ENCODE measurements around the gene CBR3. TPM values are rescaled to one million over a fixed set of nuclear protein-coding genes. Genes with fewer than 3 reads are reported as not detected.

CBR3 gene
- total RNA-seq, 4 donors from 2014 or later = 21.3 to 45.9 (median 37.9) TPM

DNA sequence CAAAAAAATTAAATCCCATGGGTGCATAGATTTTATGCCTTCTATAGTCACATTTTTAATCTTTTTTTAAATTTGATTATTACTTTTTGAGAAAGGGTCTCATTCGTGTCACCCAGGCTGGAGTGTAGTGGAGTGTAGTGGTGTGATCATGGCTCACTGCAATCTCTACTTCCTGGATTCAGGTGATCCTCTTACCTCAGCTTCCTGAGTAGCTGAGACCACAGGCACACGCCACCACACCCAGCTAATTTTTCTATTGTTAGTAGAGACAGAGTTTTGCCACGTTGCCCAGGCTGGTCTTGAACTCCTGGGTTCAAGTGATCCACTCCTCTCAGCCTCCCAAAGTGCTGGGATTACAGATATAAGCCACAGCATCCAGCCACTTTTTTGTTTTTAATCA is 10.4 kb downstream of the CBR3 start:
- no peak for TF ChIP-seq POLR2A (IDR thresholded peaks at IDR 0.05)
- TF ChIP-seq, protein P1, sequence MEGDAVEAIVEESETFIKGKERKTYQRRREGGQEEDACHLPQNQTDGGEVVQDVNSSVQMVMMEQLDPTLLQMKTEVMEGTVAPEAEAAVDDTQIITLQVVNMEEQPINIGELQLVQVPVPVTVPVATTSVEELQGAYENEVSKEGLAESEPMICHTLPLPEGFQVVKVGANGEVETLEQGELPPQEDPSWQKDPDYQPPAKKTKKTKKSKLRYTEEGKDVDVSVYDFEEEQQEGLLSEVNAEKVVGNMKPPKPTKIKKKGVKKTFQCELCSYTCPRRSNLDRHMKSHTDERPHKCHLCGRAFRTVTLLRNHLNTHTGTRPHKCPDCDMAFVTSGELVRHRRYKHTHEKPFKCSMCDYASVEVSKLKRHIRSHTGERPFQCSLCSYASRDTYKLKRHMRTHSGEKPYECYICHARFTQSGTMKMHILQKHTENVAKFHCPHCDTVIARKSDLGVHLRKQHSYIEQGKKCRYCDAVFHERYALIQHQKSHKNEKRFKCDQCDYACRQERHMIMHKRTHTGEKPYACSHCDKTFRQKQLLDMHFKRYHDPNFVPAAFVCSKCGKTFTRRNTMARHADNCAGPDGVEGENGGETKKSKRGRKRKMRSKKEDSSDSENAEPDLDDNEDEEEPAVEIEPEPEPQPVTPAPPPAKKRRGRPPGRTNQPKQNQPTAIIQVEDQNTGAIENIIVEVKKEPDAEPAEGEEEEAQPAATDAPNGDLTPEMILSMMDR (IDR thresholded peaks at IDR 0.05) = no peak
- no peak overlapping the region for H3K4me3 ChIP-seq (ENCODE audit: low read depth, poor library complexity, severe bottlenecking)
- no peak for DNase-seq (ENCODE audit: low spot score in 2 of 2)
- WGBS, 2 donors = 78 to 79% methylated on average over 3 of the region's 3 CpGs
- intact Hi-C loops (cut with DNase I; ENCODE audit: low total_unique reads) = no loop called here

DNA sequence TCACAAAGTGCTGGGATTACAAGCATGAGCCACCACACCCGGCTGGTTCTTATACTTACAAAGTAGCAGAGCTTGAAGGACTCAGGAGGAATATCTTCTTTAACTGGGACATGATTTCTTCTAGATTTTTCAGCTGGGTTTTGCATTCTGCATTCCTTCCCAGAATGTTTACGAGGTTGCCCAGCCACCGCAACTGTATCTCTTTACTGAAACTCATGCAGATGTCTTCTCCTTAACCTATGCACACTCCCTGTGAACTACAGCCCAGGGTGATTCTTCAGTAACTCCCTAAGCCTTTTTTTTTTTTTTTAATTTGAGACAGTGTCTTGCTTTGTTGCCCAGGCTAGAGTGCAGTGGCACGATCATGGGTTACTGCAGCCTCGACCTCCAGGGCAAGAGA is 13.0 kb downstream of the CBR3 start:
- 87 to 89% methylated on average over 5 of the region's 5 CpGs for WGBS, 2 donors
- no peak overlapping the region for H3K4me3 ChIP-seq (ENCODE audit: low read depth, poor library complexity, severe bottlenecking)
- DNase-seq (ENCODE audit: low spot score in 2 of 2) = no peak
- no peak for TF ChIP-seq POLR2A (IDR thresholded peaks at IDR 0.05)
- TF ChIP-seq, protein P1 (IDR thresholded peaks at IDR 0.05) = no peak
- intact Hi-C loops (cut with DNase I; ENCODE audit: low total_unique reads) = no loop called here

DNA sequence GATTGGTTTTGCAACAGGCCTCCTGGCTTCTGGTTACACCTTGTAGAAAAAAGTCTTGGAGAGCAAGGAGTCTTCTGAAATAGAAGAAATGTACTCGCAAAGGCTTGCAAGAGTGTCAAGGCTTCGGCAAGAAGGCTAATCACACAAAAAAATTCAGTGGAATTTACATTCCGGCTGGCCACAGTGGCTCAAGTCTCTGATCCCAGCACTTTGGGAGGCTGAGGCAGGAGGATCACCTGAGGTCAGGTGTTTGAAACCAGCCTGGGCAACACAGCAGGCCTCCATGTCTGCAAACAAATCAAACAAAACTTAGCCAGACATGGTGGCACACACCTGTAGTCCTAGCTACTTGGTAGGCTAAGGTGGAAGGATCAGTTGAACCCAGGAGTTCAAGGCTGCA is 14.0 kb downstream of the CBR3 start:
- TF ChIP-seq POLR2A (IDR thresholded peaks at IDR 0.05) = no peak
- TF ChIP-seq, protein P1 (IDR thresholded peaks at IDR 0.05) = no peak
- intact Hi-C loops (cut with DNase I; ENCODE audit: low total_unique reads) = no loop called here
- H3K4me3 ChIP-seq (ENCODE audit: low read depth, poor library complexity, severe bottlenecking) = no peak overlapping the region
- DNase-seq (ENCODE audit: low spot score in 2 of 2) = no peak
- WGBS, 2 donors = 91 to 95% methylated on average over 3 of the region's 3 CpGs

DNA sequence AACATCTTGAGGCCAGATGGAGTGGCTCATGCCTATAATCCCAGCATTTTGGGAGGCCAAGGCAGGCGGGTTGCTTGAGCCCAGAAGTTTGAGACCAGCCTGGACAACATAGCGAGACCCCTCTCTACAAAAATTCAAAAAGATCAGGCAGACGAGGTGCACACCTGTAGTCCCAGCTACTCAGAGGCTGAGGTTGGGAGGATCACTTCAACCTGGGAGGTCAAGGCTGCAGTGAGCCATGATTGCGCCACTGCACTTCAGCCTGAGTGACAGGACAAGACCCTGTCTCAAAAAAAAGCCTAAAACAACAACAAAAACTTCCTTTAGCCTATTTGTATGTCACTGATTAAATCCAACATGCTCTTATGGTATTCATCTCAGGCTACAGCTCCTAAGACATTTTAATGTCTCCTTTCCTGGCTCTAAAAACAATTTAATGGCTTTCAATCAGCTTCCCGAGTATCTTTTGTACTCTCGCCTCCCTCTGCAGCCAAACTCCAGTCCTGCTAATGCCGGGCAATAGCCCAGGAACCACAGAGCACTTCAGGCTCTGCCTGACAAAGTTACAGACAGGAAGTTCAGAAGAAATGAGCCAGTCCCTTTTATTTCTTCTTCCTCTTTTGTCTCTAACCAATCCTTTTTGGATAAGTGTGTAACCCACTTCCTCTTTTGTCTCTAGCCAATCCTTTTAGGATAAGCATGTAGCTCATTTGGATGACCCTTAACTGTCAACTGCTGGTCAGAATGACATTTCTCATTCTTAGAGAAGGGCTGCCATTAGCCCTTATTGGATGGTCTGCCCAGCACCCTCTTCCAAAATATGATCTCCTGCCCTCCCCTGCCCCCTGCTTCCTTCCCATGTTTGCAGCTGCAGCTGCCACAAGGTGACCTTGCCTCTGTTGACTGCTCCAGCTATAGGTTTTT is 15.2 kb downstream of the CBR3 start:
- DNase-seq (ENCODE audit: low spot score in 2 of 2) = no peak
- TF ChIP-seq, protein P1 (IDR thresholded peaks at IDR 0.05) = no peak
- no peak for TF ChIP-seq POLR2A (IDR thresholded peaks at IDR 0.05)
- no peak overlapping the region for H3K4me3 ChIP-seq (ENCODE audit: low read depth, poor library complexity, severe bottlenecking)
- WGBS, 2 donors = 63 to 67% methylated on average over 7 of the region's 7 CpGs
- intact Hi-C loops (cut with DNase I; ENCODE audit: low total_unique reads) = loop anchor here (5.0 kb wide), 1 partner anchor 57 kb away; no protein-coding TSS in a partner anchor

- WGBS, 2 donors = 1 to 7% methylated on average over 26 to 35 of the region's 53 CpGs
- peak overlapping the region; percentile 51 for H3K4me3 ChIP-seq (ENCODE audit: low read depth, poor library complexity, severe bottlenecking)
- intact Hi-C loops (cut with DNase I; ENCODE audit: low total_unique reads) = no loop called here
- TF ChIP-seq POLR2A (IDR thresholded peaks at IDR 0.05) = peak in 1 of 2 donors; percentile 73
- TF ChIP-seq, protein P1 (IDR thresholded peaks at IDR 0.05) = no peak
- DNase-seq (ENCODE audit: low spot score in 2 of 2) = peak in 1 of 2 donors; percentile 88
Measured at GRCh38 chr21:36155603-36156338, 20.9 kb downstream of the CBR3 start.
